Aorta (tissue), 5 donors: ENCODE measurements around the gene TLE5. TPM values are rescaled to one million over a fixed set of nuclear protein-coding genes. Genes with fewer than 3 reads are reported as not detected.

Experiments
- ATAC-seq: fragments of 200-7000 bp; cut with Tn5 transposase; one replicate; pipeline ENCODE4 v1.9.1; 2022; ENCODE audit warnings: moderate library complexity; ENCODE audit not compliant: low FRiP score
- DNase-seq, 2 donors: peaks; one replicate each; pipeline ENCODE4 v3.0.0-alpha.2; 2020
- H3K27ac ChIP-seq, 2 donors: one replicate each; pipeline ENCODE4 v1.5.1; 2013; ENCODE audit warnings: low read length in 2 of 2, mild to moderate bottlenecking in 2 of 2, moderate library complexity in 2 of 2, control low read depth in 1 of 2, inconsistent platforms in 1 of 2, low read depth in 1 of 2
- H3K27me3 ChIP-seq, 2 donors: one replicate each; pipeline ENCODE4 v1.6.1; 2013; ENCODE audit warnings: control low read depth in 1 of 2, low read length in 1 of 2, mild to moderate bottlenecking in 1 of 2, moderate library complexity in 1 of 2; ENCODE audit not compliant: insufficient read depth in 2 of 2, control insufficient read depth in 1 of 2
- H3K36me3 ChIP-seq, 2 donors: one replicate each; pipeline ENCODE4 v1.6.1; 2013; ENCODE audit warnings: control low read depth in 1 of 2, low read length in 1 of 2, mild to moderate bottlenecking in 1 of 2; ENCODE audit not compliant: insufficient read depth in 2 of 2, control insufficient read depth in 1 of 2
- H3K4me1 ChIP-seq, 2 donors: one replicate each; pipeline ENCODE4 v1.6.1; 2013; ENCODE audit warnings: low read length in 2 of 2, control low read depth in 1 of 2, mild to moderate bottlenecking in 1 of 2, moderate library complexity in 1 of 2; ENCODE audit not compliant: insufficient read depth in 2 of 2, control insufficient read depth in 1 of 2
- H3K4me3 ChIP-seq, 2 donors: one replicate each; pipeline ENCODE4 v1.5.1; 2013; ENCODE audit warnings: low read length in 2 of 2, control low read depth in 1 of 2, mild to moderate bottlenecking in 1 of 2
- H3K9me3 ChIP-seq: one replicate; pipeline ENCODE4 v1.6.1; 2013; ENCODE audit warnings: mild to moderate bottlenecking, low read length; ENCODE audit not compliant: control insufficient read depth
- WGBS, 2 donors: extraction: QIAGEN DNeasy Blood & Tissue Kit; methylation state at CpG; one replicate each; pipeline ENCODE4 v1.1.7; 2013; 5-methylcytosine and 5-hydroxymethylcytosine counted together
- intact Hi-C, 2 donors: fragments of 100-400 bp; cut with DNase I; formaldehyde crosslinking; loops; one replicate each; pipeline versions ENCODE4 v1.14.2 to v1.15.0; 2022
- polyA plus RNA-seq, 2 donors: library from polyadenylated mRNA; stranded (reverse); fragments of 200-250 nt; gene quantifications; one replicate each; pipeline ENCODE4 v1.2.3, GENCODE V29; 2013
- total RNA-seq, 2 donors: library from RNA; stranded (reverse); fragmentation: NEBNext Ultra II Directional; extraction: Animal tissue kit (Norgen Biotek cat#: 25700); gene quantifications; one replicate each; pipeline ENCODE4 v1.2.1, GENCODE V29; 2021
- donor health status: healthy with polysubstance abuse.
- donor health status: Bipolar disorder and iron deficiency.
- donor health status: DM: no; HTN: no; CAD: no.
- donor health status: DM: no; HTN: no; CAD: no.
- donor health status: DM: yes; HTN: yes; CAD: no.

Gene TLE5
- total and polyA plus RNA-seq, 4 donors, result 305 to 642 (median 486) TPM

DNA sequence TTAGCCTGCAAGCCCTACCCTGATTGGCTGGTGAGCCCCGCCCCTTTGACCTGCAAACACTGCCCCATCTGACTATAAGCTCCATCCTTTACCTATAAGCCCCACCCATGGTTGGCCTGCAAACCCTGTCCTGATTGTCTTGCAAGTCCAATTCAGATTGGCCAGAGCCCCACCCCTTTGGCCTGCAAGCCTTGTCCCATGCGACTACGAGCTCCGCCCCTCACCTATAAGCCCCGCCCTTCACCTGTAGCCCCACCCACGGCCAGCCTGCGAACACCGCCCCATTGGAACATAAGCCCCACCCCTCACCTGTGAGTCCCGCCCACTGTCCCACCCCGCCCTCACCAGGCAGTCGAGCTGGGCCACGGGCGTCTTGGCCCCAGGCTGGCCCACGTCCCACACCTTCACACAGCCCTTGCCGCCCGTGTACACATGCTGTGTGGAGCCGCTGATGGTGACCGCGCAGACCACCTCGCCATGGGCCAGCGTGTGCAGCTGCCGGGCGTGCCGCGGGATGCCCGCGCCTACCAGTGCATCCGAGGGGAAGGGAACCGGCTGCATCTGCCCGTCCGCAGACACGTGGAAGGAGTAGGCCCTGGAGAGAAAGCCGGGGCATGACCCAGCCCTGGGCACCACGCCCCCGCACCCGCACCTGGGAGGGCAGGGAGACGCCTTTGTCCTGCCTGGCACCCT lies 56.1 kb downstream of the TLE5 start:
- Histone ChIP-seq H3K4me1 (no peaks in the 10 kb centered on the region), H3K4me3 (no peak overlapping the region), H3K27ac (no peak overlapping the region), H3K27me3 (no peaks in the 10 kb centered on the region), H3K9me3 (no peaks in the 10 kb centered on the region), H3K36me3 (no peaks in the 10 kb centered on the region)
- intact Hi-C loops, result no loop called here
- 65 to 73% methylated on average over 37 of the region's 37 CpGs for whole genome bisulfite sequencing, 2 donors
- DNase-seq (no peak), ATAC-seq (no peak)

DNA sequence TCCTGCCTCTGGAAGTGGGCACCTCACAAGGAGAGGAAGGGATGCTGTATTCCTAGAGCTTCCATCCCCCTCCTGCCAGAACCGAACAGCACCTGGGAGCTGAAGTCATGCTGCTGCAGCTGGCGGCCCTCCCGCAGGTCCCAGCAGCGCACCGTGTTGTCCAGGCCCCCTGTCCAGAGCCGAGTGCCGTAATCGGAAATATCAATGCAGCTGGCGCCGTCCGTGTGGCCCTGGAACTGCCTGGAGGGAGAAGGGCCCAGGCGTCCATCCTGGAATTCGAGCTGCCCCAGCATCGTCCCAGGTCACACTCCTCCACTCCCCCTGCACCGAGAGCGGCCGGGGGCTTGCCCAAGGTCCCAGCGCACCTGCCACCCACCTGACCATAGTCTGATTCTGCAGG lies 57.0 kb downstream of the TLE5 start:
- no peaks in the 10 kb centered on the region for H3K36me3 ChIP-seq
- DNase-seq, result no peak
- intact Hi-C loops, result no loop called here

DNA sequence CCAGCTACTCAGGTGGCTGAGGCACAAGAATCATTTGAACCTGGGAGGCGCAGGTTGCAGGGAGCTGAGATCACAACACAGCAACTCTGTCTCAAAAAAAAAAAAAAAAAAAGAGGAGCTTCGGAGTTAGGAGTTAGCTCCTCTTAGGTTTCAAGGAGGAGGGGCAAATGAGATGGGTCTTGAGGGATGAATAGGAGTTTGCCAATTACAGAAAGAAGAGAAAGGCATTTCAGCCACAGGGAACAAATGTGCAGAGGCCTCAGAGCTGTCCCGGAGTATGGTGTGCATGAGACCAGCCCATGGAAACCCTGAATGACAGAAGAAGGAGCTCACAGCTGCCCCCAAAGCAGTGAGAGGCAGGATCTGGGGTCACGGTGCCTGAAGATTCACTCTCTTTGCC lies 57.8 kb downstream of the TLE5 start:
- intact Hi-C loops, result no loop called here
- no peaks in the 10 kb centered on the region for H3K27me3 ChIP-seq
- no peaks in the 10 kb centered on the region for H3K36me3 ChIP-seq
- H3K27ac ChIP-seq, result no peak overlapping the region
- DNase-seq, result no peak
- H3K9me3 ChIP-seq, result no peaks in the 10 kb centered on the region
- 89 to 91% methylated on average over 4 of the region's 4 CpGs for WGBS, 2 donors
- H3K4me1 ChIP-seq, result no peaks in the 10 kb centered on the region
- ATAC-seq, result no peak
- no peak overlapping the region for H3K4me3 ChIP-seq

More for the DNA sequence above, 57.0 kb downstream of the TLE5 start:
- ATAC-seq, result no peak
- 86 to 89% methylated on average over 18 of the region's 18 CpGs for WGBS, 2 donors
- H3K27me3 ChIP-seq, result no peaks in the 10 kb centered on the region
- H3K4me1 ChIP-seq, result no peaks in the 10 kb centered on the region
- no peak overlapping the region for H3K4me3 ChIP-seq
- no peak overlapping the region for H3K27ac ChIP-seq
- H3K9me3 ChIP-seq, result no peaks in the 10 kb centered on the region

DNA sequence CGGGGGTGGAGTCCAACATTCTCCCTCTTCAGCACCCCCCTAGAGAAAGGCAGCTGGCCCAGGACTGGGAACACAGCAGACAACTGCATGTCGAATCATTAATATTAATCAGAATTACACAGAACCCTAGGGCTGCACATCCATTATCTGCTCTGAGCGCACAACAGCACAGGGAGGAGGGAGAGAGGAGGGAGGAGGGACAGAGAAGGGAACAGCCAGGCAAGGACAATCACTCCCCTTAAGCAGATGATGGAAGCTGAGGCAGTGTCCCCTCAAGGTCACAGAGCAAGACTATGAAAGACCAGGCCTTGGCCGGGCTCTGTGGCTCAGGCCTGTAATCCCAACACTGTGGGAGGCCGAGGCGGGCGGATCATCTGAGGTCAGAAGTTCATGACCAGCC lies 59.2 kb downstream of the TLE5 start:
- DNase-seq (no peak), ATAC-seq (no peak)
- H3K27ac ChIP-seq, result no peak overlapping the region
- no peaks in the 10 kb centered on the region for H3K9me3 ChIP-seq
- 93 to 95% methylated on average over 7 of the region's 7 CpGs for WGBS, 2 donors
- H3K27me3 ChIP-seq, result no peaks in the 10 kb centered on the region
- no peaks in the 10 kb centered on the region for H3K36me3 ChIP-seq
- no peaks in the 10 kb centered on the region for H3K4me1 ChIP-seq
- intact Hi-C loops, result no loop called here
- no peak overlapping the region for H3K4me3 ChIP-seq

Other genes starting within 250 kb of the TLE5 start
- gene ZNF554, start 242.6 kb downstream of the TLE5 start, total RNA-seq, result 1 to 10 TPM; 3.4 to 6.1 TPM
- gene ZNF554, start 242.6 kb downstream of the TLE5 start, polyA plus RNA-seq, result 1 to 10 TPM in 1 of 2 donors, under 1 TPM in 1; 0.38 to 4.4 TPM
- 1 to 10 TPM; 8.1 to 9.5 TPM for gene ZNF555, start 221.0 kb downstream of the TLE5 start, total RNA-seq
- 1 to 10 TPM; 1.8 to 2.1 TPM for gene ZNF555, start 221.0 kb downstream of the TLE5 start, polyA plus RNA-seq
- under 1 TPM in 1 of 2 donors, not detected in 1; 0.16 TPM for gene ZNF556, start 195.2 kb downstream of the TLE5 start, total RNA-seq
- gene ZNF556, start 195.2 kb downstream of the TLE5 start, polyA plus RNA-seq, result not detected
- gene ZNF57, start 161.6 kb downstream of the TLE5 start, total RNA-seq, result 1 to 10 TPM; 2.7 to 4.1 TPM
- 1 to 10 TPM; 2.5 to 3.3 TPM for gene ZNF57, start 161.6 kb downstream of the TLE5 start, polyA plus RNA-seq
- gene ZNF77, start 117.5 kb downstream of the TLE5 start, total RNA-seq, result 1 to 10 TPM; 4.1 to 4.5 TPM
- gene ZNF77, start 117.5 kb downstream of the TLE5 start, polyA plus RNA-seq, result 1 to 10 TPM; 1.3 to 3.1 TPM
- 1 to 10 TPM in 1 of 2 donors, under 1 TPM in 1; 0.65 to 3.5 TPM for gene TLE6, start 84.9 kb downstream of the TLE5 start, total RNA-seq
- gene TLE6, start 84.9 kb downstream of the TLE5 start, polyA plus RNA-seq, result 10 to 100 TPM in 1 of 2 donors, 1 to 10 TPM in 1; 4.0 to 12.0 TPM
- 10 to 100 TPM; 32.9 to 54.8 TPM for gene TLE2, start 33.2 kb downstream of the TLE5 start, total RNA-seq
- gene TLE2, start 33.2 kb downstream of the TLE5 start, polyA plus RNA-seq, result 100 to 1,000 TPM in 1 of 2 donors, 10 to 100 TPM in 1; 32.7 to 127 TPM
- 10 to 100 TPM; 57.1 to 65.6 TPM for gene GNA11, start 31.9 kb upstream of the TLE5 start, total RNA-seq
- 10 to 100 TPM; 43.2 to 44.2 TPM for gene GNA11, start 31.9 kb upstream of the TLE5 start, polyA plus RNA-seq
- gene GNA15, start 73.5 kb upstream of the TLE5 start, total RNA-seq, result 10 to 100 TPM in 1 of 2 donors, 1 to 10 TPM in 1; 8.7 to 12.5 TPM
- gene GNA15, start 73.5 kb upstream of the TLE5 start, polyA plus RNA-seq, result 1 to 10 TPM; 1.8 to 5.3 TPM
- 1 to 10 TPM; 2.4 to 2.5 TPM for gene S1PR4, start 116.3 kb upstream of the TLE5 start, total RNA-seq
- gene S1PR4, start 116.3 kb upstream of the TLE5 start, polyA plus RNA-seq, result under 1 TPM; 0.50 to 0.79 TPM
- gene NCLN, start 123.4 kb upstream of the TLE5 start, total RNA-seq, result 10 to 100 TPM; 26.1 to 29.6 TPM
- gene NCLN, start 123.4 kb upstream of the TLE5 start, polyA plus RNA-seq, result 10 to 100 TPM; 14.7 to 47.0 TPM
- gene CELF5, start 162.2 kb upstream of the TLE5 start, total RNA-seq, result not detected
- gene CELF5, start 162.2 kb upstream of the TLE5 start, polyA plus RNA-seq, result under 1 TPM in 1 of 2 donors, not detected in 1; 0.08 TPM